IMR-90 (cell line): ENCODE data around the gene PEAK1.

Source experiments
- BHLHE40 ChIP-seq: fragments of 150-350 bp; IDR thresholded peaks from 2 replicates; pipeline ENCODE4 v1.6.1; 2016; ENCODE audit warnings: mild to moderate bottlenecking, low read depth, low read length
- CTCF ChIP-seq: conservative IDR thresholded peaks from 2 replicates; pipeline ENCODE4 v1.5.1; 2012; ENCODE audit warnings: mild to moderate bottlenecking, low read depth, low read length, improper control_type of control experiment
- ELK1 ChIP-seq: fragments of 150-350 bp; IDR thresholded peaks from 2 replicates; pipeline ENCODE4 v1.6.1; 2016; ENCODE audit warnings: low read depth, mild to moderate bottlenecking, low read length, moderate library complexity, borderline replicate concordance
- MAZ ChIP-seq: IDR thresholded peaks from 2 replicates; pipeline ENCODE4 v1.6.1; 2012; ENCODE audit warnings: low read depth, mild to moderate bottlenecking, low read length, improper control_type of control experiment, moderate library complexity, borderline replicate concordance
- POLR2A ChIP-seq: IDR thresholded peaks from 2 replicates; pipeline ENCODE4 v1.6.1; 2012; ENCODE audit warnings: mild to moderate bottlenecking, low read depth, low read length
- RAD21 ChIP-seq: IDR thresholded peaks from 2 replicates; pipeline ENCODE4 v1.6.1; 2012; ENCODE audit warnings: low read length, improper control_type of control experiment
- RFX5 ChIP-seq: IDR thresholded peaks from 2 replicates; pipeline ENCODE4 v1.8.0; 2012; ENCODE audit warnings: low read depth, mild to moderate bottlenecking, low read length, moderate library complexity
- USF2 ChIP-seq: fragments of 150-350 bp; IDR thresholded peaks from 2 replicates; pipeline ENCODE4 v1.6.1; 2017; ENCODE audit warnings: mild to moderate bottlenecking, antibody characterized with exemption, low read length, low read depth

GRCh38 chr15:77425104-77425503 is 5.2 kb upstream of the PEAK1 start:
- TF ChIP-seq BHLHE40 (no peak), CTCF (no peak), RAD21 (no peak), MAZ (no peak), POLR2A (no peak), USF2 (no peak), ELK1 (no peak), RFX5 (no peak)
